Measurements from ENCODE around the gene HSD17B10. TPM values are rescaled to one million over a fixed set of nuclear protein-coding genes. Genes with fewer than 3 reads are reported as not detected.

Gene HSD17B10
- 169 to 204 TPM (median 188 TPM) in 5 replicates for total RNA-seq (2022; extraction: Qiagen RNA extraction)

DNA sequence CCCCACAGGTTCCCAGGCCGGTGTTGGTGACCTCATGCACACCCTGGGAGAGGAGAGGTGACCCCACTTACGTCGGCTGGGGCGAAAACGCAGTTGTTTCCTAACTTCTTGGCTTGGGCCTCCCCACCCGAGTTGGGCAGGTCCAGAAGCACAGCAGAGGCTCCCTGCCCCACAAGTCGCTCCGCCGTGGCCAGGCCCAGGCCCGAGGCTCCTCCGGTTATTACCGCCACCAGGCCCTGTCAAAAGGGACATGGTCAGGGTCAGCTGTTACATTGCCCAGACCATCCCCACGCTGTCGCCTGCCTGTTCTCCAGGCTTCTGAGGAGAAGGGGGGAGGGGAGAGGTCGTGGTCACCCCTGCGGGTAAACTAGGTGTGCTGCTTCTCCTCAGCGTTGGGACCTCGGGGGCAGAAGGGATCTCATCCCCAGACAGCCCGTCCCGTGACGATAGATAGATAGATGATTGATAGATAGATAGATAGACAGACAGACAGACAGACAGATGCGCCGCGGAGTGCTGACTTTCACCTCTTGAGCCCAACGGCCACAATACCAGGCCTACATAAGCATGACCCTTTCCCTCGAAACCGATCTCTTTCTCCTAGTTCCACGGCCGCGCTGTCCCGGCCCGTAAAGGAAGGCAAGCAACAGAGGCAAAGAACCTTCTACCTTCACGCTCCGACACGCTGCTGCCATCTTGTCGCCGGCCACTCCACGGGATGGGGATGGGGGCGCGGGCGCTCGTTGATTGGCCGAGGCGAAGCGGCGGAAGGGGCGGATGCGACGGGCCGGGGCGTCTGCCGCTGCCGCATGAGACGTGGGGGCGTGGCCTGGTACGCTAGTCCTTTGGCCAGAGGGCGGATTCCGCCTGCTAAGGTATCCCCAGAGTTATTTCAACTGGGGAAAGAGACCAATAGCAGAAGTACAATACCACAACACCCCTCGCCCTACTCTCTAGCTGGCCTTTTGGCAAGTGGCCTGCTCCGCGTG lies at the start of gene HSD17B10:
HSD17B10 (minus strand) TSS at position 720 of the 989 bp plus-strand sequence; CDS start at position 695, 25 bp downstream.

DNA sequence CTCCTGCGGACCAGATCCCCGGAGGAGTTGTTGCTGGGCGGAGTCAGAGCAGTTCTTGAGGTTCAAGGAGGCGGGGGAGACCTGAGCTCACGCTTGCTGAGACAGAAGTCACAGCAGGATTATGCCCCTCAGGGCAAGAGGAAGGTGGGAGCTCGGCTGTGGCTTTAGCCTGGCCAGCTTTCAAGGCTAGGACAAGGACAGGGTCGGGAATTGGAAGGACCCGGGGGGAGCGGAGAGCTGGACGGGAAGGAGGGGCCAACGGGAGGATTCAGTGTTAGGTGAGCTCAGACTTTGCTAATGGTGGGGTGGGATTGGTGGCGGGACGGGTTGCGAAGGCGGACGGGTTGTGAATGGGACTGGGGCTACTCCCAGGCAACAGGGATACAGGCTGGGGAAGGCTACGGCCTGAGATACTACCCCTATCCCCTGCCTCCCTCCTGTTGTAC lies 11.3 kb downstream of the HSD17B10 start, which contains the start of gene RIBC1:
RIBC1 (plus strand) TSS at position 13 of the 446 bp plus-strand sequence. CDS start 3,404 bp downstream, outside the sequence.

DNA sequence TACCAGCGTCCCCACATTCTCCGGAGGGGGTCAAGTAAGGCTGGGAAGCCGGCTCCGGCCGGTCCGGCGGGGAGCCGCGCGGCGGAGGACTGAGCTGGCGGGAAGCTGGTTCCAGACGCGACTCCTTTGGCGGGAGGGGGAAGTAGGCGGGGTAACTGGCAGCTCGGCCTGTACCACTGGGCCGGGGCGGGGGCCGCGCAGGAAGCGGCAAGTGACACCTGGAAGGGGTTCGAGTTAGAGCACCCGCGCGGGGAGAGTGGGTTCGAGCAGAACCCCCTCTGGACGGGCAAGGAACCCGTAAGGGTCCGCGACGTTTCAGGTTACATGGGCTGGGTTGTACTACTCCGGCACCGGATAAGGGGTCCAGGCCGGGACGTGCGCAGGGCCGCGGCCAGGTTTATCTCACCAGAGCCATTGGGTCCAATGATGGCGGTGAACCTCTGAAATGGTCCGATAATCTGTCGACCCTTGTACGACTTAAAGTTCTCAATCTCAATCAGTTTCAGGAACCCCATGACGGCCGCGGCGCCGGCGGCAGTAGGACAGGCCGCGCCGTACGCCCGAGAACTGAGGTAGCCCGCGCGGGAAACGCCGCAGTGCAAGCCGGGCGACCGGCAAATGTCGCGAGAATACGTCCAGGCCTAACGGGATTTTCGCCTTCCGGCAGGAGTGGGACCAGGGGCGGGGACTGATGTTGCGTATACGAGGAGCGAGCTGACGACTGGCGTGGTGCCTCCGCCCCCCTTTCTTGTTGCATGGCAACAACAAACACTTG lies 11.9 kb downstream of the HSD17B10 start, which contains the start of gene SMC1A:
SMC1A (minus strand) TSS at position 569 of the 775 bp plus-strand sequence; CDS start at position 515, 54 bp downstream.

Other genes with a start within 250 kb of the HSD17B10 start
- 39.1 to 59.1 TPM (median 54.5 TPM) in 5 replicates for gene KDM5C, start 209.2 kb downstream of the HSD17B10 start, total RNA-seq (2022; extraction: Qiagen RNA extraction)
- gene IQSEC2, start 152.8 kb downstream of the HSD17B10 start, total RNA-seq (2022; extraction: Qiagen RNA extraction): 32.3 to 46.4 TPM (median 40.4 TPM) in 5 replicates
- gene SMC1A, start 11.7 kb downstream of the HSD17B10 start, total RNA-seq (2022; extraction: Qiagen RNA extraction): 40.2 to 61.9 TPM (median 46.0 TPM) in 5 replicates
- gene RIBC1, start 11.5 kb downstream of the HSD17B10 start, total RNA-seq (2022; extraction: Qiagen RNA extraction): 0.53 to 1.0 TPM (median 0.76 TPM) in 5 replicates

Measured in A549 treated with Mapracorat at 1 μM for 4 hours (cell line).